Activated CD4-positive, alpha-beta T cell treated with anti-CD3 and anti-CD28 coated beads for 1 hour (primary cell): ENCODE measurements around the gene XPOT.
A peak's percentile ranks its signal among the peaks of the same experiment; 100 is the strongest.

Experiments used
- DNase-seq: peaks from one replicate; pipeline ENCODE4 v3.0.0-alpha.2; 2020

Gene XPOT

GRCh38 chr12:64428956-64429355, 24.8 kb downstream of the XPOT start:
- no peak for DNase-seq

GRCh38 chr12:64430886-64431285, 26.7 kb downstream of the XPOT start:
- DNase-seq = no peak

GRCh38 chr12:64431791-64432190, 27.6 kb downstream of the XPOT start:
- DNase-seq = no peak

- DNase-seq = no peak
These were observed 29.7 kb downstream of the XPOT start for GRCh38 chr12:64433915-64434314.

GRCh38 chr12:64440100-64440499, 35.9 kb downstream of the XPOT start:
- DNase-seq = no peak

GRCh38 chr12:64445490-64445889, 41.3 kb downstream of the XPOT start:
- DNase-seq = no peak

- DNase-seq = no peak
These were observed 42.1 kb downstream of the XPOT start for GRCh38 chr12:64446295-64446694.

GRCh38 chr12:64450057-64450640, 46.0 kb downstream of the XPOT start:
- DNase-seq = no peak

GRCh38 chr12:64450711-64451486, 46.7 kb downstream of the XPOT start:
- no peak for DNase-seq

- peak; percentile 45 for DNase-seq
These were observed 47.7 kb downstream of the XPOT start, which contains the start of gene TBK1 for GRCh38 chr12:64451687-64452558. Gene TBK1 (plus strand): TSS chr12:64452120. CDS start chr12:64455871, 3,751 bp downstream.

- no peak for DNase-seq
These were observed 48.6 kb downstream of the XPOT start for GRCh38 chr12:64452559-64453329.

- no peak for DNase-seq
These were observed 51.3 kb downstream of the XPOT start for GRCh38 chr12:64455506-64455905.

- DNase-seq = no peak
These were observed 51.9 kb downstream of the XPOT start for GRCh38 chr12:64456119-64456518.

- DNase-seq = no peak
These were observed 52.8 kb downstream of the XPOT start for GRCh38 chr12:64457032-64457431.

- DNase-seq = no peak
These were observed 53.3 kb downstream of the XPOT start for GRCh38 chr12:64457466-64457865.

GRCh38 chr12:64457923-64458322, 53.7 kb downstream of the XPOT start:
- no peak for DNase-seq

GRCh38 chr12:64459394-64459891, 55.3 kb downstream of the XPOT start:
- DNase-seq = no peak

- no peak for DNase-seq
These were observed 57.6 kb downstream of the XPOT start for GRCh38 chr12:64461634-64462414.

- no peak for DNase-seq
These were observed 62.0 kb downstream of the XPOT start for GRCh38 chr12:64466178-64466577.

- DNase-seq = no peak
These were observed 64.8 kb downstream of the XPOT start for GRCh38 chr12:64468966-64469365.

- no peak for DNase-seq
These were observed 65.4 kb downstream of the XPOT start for GRCh38 chr12:64469455-64470142.
